ENCODE data around the gene OR2F2.
A peak's percentile ranks its signal among the peaks of the same experiment; 100 is the strongest.

Gene OR2F2

GRCh38 chr7:143892527-143893300 is 42.3 kb upstream of the OR2F2 start:
- H3K4me3 ChIP-seq (ENCODE audit: low read depth, low read length) = no peak overlapping the region
- peak; percentile 40 for DNase-seq (ENCODE audit: low read depth, low spot score)
- TF ChIP-seq, protein P1, sequence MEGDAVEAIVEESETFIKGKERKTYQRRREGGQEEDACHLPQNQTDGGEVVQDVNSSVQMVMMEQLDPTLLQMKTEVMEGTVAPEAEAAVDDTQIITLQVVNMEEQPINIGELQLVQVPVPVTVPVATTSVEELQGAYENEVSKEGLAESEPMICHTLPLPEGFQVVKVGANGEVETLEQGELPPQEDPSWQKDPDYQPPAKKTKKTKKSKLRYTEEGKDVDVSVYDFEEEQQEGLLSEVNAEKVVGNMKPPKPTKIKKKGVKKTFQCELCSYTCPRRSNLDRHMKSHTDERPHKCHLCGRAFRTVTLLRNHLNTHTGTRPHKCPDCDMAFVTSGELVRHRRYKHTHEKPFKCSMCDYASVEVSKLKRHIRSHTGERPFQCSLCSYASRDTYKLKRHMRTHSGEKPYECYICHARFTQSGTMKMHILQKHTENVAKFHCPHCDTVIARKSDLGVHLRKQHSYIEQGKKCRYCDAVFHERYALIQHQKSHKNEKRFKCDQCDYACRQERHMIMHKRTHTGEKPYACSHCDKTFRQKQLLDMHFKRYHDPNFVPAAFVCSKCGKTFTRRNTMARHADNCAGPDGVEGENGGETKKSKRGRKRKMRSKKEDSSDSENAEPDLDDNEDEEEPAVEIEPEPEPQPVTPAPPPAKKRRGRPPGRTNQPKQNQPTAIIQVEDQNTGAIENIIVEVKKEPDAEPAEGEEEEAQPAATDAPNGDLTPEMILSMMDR (IDR thresholded peaks at IDR 0.05; ENCODE audit: low read depth, low read length) = peak; percentile 44
- in situ Hi-C loops (cut with HindIII; ENCODE audit: low sequenced_read_pairs) = no loop called here

GRCh38 chr7:143896667-143897066 is 38.4 kb upstream of the OR2F2 start:
- in situ Hi-C loops (cut with HindIII; ENCODE audit: low sequenced_read_pairs) = no loop called here
- no peak for DNase-seq (ENCODE audit: low read depth, low spot score)
- TF ChIP-seq, protein P1 (IDR thresholded peaks at IDR 0.05; ENCODE audit: low read depth, low read length) = no peak
- H3K4me3 ChIP-seq (ENCODE audit: low read depth, low read length) = no peak overlapping the region

DNA sequence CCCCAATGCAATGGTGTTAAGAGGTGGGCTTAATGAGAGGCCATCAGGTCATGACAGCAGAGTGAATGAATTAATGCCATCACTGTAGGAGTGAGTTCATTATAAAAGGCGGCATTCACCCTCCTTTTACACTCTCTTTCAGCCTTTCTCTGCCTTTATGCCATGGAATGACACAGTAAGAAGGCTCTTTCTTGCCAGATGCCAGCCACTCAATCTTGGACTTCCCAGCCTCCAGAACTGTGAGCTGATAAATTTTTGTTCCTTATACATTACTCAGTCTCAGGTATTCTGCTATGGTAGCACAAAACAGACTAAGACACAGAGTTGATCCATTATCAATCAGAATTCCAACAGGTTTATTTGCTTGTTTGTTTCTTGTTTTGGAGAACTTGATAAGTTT is 36.2 kb upstream of the OR2F2 start:
- DNase-seq (ENCODE audit: low read depth, low spot score) = no peak
- no peak overlapping the region for H3K4me3 ChIP-seq (ENCODE audit: low read depth, low read length)
- in situ Hi-C loops (cut with HindIII; ENCODE audit: low sequenced_read_pairs) = no loop called here
- TF ChIP-seq, protein P1 (IDR thresholded peaks at IDR 0.05; ENCODE audit: low read depth, low read length) = no peak

GRCh38 chr7:143900230-143900766 is 34.7 kb upstream of the OR2F2 start:
- DNase-seq (ENCODE audit: low read depth, low spot score) = peak; percentile 25
- peak overlapping the region; percentile 82 for H3K4me3 ChIP-seq (ENCODE audit: low read depth, low read length)
- in situ Hi-C loops (cut with HindIII; ENCODE audit: low sequenced_read_pairs) = no loop called here
- TF ChIP-seq, protein P1 (IDR thresholded peaks at IDR 0.05; ENCODE audit: low read depth, low read length) = no peak

DNA sequence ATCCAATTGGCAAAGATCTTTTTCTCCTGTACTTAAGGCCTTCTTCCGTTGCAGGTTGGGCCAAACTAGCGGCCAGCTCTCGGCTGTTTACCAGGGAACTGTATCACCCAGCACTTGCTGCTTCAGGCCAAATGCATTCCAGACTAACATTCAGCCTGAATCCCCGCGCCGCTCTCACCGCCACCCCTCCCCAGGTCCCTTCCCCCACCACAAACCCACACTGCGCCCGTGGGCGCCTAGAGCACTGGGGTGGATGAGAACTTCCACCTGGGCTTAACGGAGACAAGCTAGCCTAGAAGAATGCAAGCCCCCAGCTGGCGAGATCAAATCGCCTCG is 33.7 kb upstream of the OR2F2 start:
- peak overlapping the region; percentile 82 for H3K4me3 ChIP-seq (ENCODE audit: low read depth, low read length)
- in situ Hi-C loops (cut with HindIII; ENCODE audit: low sequenced_read_pairs) = no loop called here
- TF ChIP-seq, protein P1 (IDR thresholded peaks at IDR 0.05; ENCODE audit: low read depth, low read length) = no peak
- peak; percentile 62 for DNase-seq (ENCODE audit: low read depth, low spot score)

- peak; percentile 97 for DNase-seq (ENCODE audit: low read depth, low spot score)
- H3K4me3 ChIP-seq (ENCODE audit: low read depth, low read length) = peak within 1 kb of the TSS; percentile 82
- in situ Hi-C loops (cut with HindIII; ENCODE audit: low sequenced_read_pairs) = no loop called here
- TF ChIP-seq, protein P1 (IDR thresholded peaks at IDR 0.05; ENCODE audit: low read depth, low read length) = peak; percentile 45
These were observed 33.2 kb upstream of the OR2F2 start, which contains the start of gene TCAF1 for GRCh38 chr7:143901668-143902331. TSS of gene TCAF1 (minus strand) at chr7:143902176. CDS start at chr7:143876608, 25,568 bp downstream.

Measured in astrocyte of the spinal cord (primary cell).